H1 (cell line): Measurements from ENCODE around the gene LCORL. TPM values are rescaled to one million over a fixed set of nuclear protein-coding genes. Genes with fewer than 3 reads are reported as not detected.

ENCODE experiments used
- CBX8 ChIP-seq: fragments of 300-800, 300-1000 bp; sonication (generic); IDR thresholded peaks from 2 replicates; pipeline ENCODE4 v1.7.1; 2016; ENCODE audit warnings: low read depth, low read length, borderline replicate concordance
- polyA plus RNA-seq, 7 experiments: library from polyadenylated mRNA; depleted of rRNA in 3 of 7; stranded (reverse) in 5 of 7; unstranded in 2 of 7; fragments of >200 nt in 5 of 7; fragments of 200-250 nt in 2 of 7; gene quantifications; 1 replicate in 5 of 7; 2 replicates in 1 of 7; 4 replicates in 1 of 7; pipeline versions ENCODE4 v1.2.1 to v1.2.3, GENCODE V29; 2011 to 2013; ENCODE audit warnings: missing spikeins in 2 of 7, mixed read lengths in 2 of 7
- total RNA-seq: library from RNA; stranded (reverse); fragmentation: NEBNext Ultra II Directional; extraction: Animal tissue kit (Norgen Biotek cat#: 25700); gene quantifications from 2 replicates; pipeline ENCODE4 v1.2.1, GENCODE V29; 2021

LCORL gene
- total and polyA plus RNA-seq, 2 of the 8 experiments (the other 6 are each of a cell fraction or from before 2014, with no cell fraction given): 2.2 to 19.2 TPM

GRCh38 chr4:18021720-18022571, at the start of gene LCORL (continued):
- TF ChIP-seq CBX8: no peak
